Measurements from ENCODE around the gene SYNE3. TPM values are rescaled to one million over a fixed set of nuclear protein-coding genes. Genes with fewer than 3 reads are reported as not detected.
A peak's percentile ranks its signal among the peaks of the same experiment; 100 is the strongest.

SYNE3 gene
- total RNA-seq, 1 donor from 2014 or later, result 2.5 TPM

DNA sequence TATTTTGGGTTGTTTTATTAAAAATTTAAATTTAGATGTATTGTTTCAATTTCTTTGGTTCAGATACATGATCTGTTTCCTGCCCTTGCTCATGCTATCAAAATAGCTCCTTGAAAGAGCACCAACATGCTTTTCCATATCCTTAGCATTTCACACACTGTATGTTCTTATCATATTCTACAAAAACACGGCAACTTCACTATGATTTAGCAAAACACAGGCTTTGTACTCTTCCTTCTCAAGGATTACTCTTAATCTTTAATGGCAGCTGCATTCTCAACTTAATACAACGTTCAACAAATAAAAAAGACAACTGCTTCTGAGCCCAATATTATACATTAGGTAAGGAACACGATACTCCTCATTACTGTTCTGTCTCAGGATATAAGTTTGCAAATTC is 15.5 kb upstream of the SYNE3 start:
- Histone ChIP-seq H3K4me2 (ENCODE audit: low read length) (peak overlapping the region; percentile 99), H3K4me3 (ENCODE audit: insufficient read depth, low read depth, low read length) (peak overlapping the region; percentile 93), H3K36me3 (ENCODE audit: insufficient read depth, low read length) (no peaks in the 10 kb centered on the region), H3K27ac (ENCODE audit: low read depth, low read length) (peak overlapping the region; percentile 92), H2AFZ (ENCODE audit: low read depth, low read length) (no peak overlapping the region), H3K4me1 (ENCODE audit: insufficient read depth, low read length) (peaks cover 56% of the 10 kb centered on the region), H4K20me1 (ENCODE audit: insufficient read depth, low read length) (peaks cover 68% of the 10 kb centered on the region), H3K9me3 (ENCODE audit: insufficient read depth, low read depth, low read length) (no peaks in the 10 kb centered on the region), H3K27me3 (ENCODE audit: insufficient read depth, low read length) (no peaks in the 10 kb centered on the region), H3K9ac (ENCODE audit: low read length) (peak overlapping the region; percentile 92), H3K79me2 (ENCODE audit: insufficient read depth, low read length) (peaks cover 77% of the 10 kb centered on the region)
- FAIRE-seq (no peak), DNase-seq (ENCODE audit: low read depth) (no peak)
- H3K36me3 Mint-ChIP-seq (ENCODE audit: low read depth, unreplicated experiment), result no peaks in the 10 kb centered on the region
- no peak overlapping the region for H3K27ac Mint-ChIP-seq (ENCODE audit: unreplicated experiment)
- peak overlapping the region; percentile 93 for H3K4me3 Mint-ChIP-seq (ENCODE audit: unreplicated experiment)
- peaks cover 40% of the 10 kb centered on the region for H3K4me1 Mint-ChIP-seq (ENCODE audit: low read depth, unreplicated experiment)
- no peaks in the 10 kb centered on the region for H3K9me3 Mint-ChIP-seq (ENCODE audit: unreplicated experiment)
- H3K27me3 Mint-ChIP-seq (ENCODE audit: low read depth, unreplicated experiment), result no peaks in the 10 kb centered on the region
- TF ChIP-seq EZH2 (IDR thresholded peaks at IDR 0.05; ENCODE audit: insufficient read depth, low read length) (no peak), CTCF (IDR thresholded peaks at IDR 0.05; ENCODE audit: insufficient read depth, low read depth, low read length) (no peak)

DNA sequence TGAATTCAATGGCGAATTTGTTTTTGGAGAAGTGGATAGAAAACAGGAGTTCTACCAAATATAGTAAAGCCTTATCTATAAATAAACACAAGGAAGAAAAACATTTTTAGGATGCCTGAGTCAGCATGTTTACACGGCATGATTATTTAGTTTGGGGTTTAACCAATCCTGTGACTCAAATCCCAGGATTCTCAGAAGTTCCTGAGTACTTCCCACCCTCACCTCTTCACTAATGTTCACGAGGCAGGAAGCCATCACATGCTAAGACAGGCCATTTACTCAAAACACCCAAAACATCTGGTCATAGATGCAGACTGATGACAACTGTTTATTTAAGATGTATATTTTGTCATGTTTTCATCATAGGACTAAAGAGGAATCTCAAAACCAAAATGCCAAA is 15.0 kb upstream of the SYNE3 start:
- H3K4me1 Mint-ChIP-seq (ENCODE audit: low read depth, unreplicated experiment), result peaks cover 38% of the 10 kb centered on the region
- no peak overlapping the region for H3K4me3 ChIP-seq (ENCODE audit: insufficient read depth, low read depth, low read length)
- DNase-seq (ENCODE audit: low read depth), result peak; percentile 82
- no peak overlapping the region for H2AFZ ChIP-seq (ENCODE audit: low read depth, low read length)
- no peak overlapping the region for H3K4me3 Mint-ChIP-seq (ENCODE audit: unreplicated experiment)
- no peaks in the 10 kb centered on the region for H3K27me3 ChIP-seq (ENCODE audit: insufficient read depth, low read length)
- H3K4me2 ChIP-seq (ENCODE audit: low read length), result peak overlapping the region; percentile 99
- no peak for TF ChIP-seq CTCF (IDR thresholded peaks at IDR 0.05; ENCODE audit: insufficient read depth, low read depth, low read length)
- TF ChIP-seq EZH2 (IDR thresholded peaks at IDR 0.05; ENCODE audit: insufficient read depth, low read length), result no peak
- H3K27me3 Mint-ChIP-seq (ENCODE audit: low read depth, unreplicated experiment), result no peaks in the 10 kb centered on the region
- no peaks in the 10 kb centered on the region for H3K36me3 Mint-ChIP-seq (ENCODE audit: low read depth, unreplicated experiment)
- H3K27ac ChIP-seq (ENCODE audit: low read depth, low read length), result peak overlapping the region; percentile 92
- H3K9me3 ChIP-seq (ENCODE audit: insufficient read depth, low read depth, low read length), result no peaks in the 10 kb centered on the region
- peaks cover 55% of the 10 kb centered on the region for H3K4me1 ChIP-seq (ENCODE audit: insufficient read depth, low read length)
- H3K9me3 Mint-ChIP-seq (ENCODE audit: unreplicated experiment), result no peaks in the 10 kb centered on the region
- peaks cover 69% of the 10 kb centered on the region for H4K20me1 ChIP-seq (ENCODE audit: insufficient read depth, low read length)
- H3K9ac ChIP-seq (ENCODE audit: low read length), result no peak overlapping the region
- no peaks in the 10 kb centered on the region for H3K36me3 ChIP-seq (ENCODE audit: insufficient read depth, low read length)
- FAIRE-seq, result peak; percentile 9
- peaks cover 72% of the 10 kb centered on the region for H3K79me2 ChIP-seq (ENCODE audit: insufficient read depth, low read length)
- H3K27ac Mint-ChIP-seq (ENCODE audit: unreplicated experiment), result no peak overlapping the region

DNA sequence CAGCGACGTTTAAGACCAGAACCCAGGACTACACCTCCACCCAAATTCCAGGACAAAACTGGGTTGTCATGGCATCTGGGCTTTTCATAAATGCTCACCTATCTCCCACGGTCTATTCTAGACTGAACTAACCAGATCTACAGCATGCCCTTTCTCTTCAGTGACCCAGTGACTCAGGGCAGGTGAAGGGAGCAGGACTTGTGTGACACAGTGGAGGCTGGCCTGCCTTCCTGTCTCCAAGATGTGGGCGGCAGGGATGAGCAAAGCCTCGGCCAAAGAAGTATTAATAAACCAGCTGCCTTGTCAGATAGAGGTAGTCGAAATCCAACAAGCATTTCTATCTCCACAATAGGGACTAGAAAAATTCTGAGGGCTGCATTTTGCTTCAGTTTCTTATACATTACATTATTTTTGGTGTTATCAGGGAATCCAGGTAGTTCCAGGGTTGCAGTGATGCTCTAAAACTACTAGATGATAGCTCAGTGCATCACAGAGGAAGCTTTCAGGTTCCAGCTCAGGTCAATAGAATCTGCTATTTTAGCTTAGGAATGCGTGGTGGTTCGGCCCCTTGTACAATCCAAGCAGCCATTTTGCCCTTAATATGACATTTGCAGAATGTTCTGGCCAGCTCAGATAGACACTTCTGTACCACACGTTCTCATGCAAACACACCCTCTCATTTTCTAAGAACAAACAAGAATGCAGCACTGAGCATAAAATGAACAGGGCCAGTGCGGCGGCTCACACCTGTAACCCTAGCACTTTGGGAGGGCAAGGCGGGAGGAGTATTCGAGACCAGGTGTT is 14.2 kb upstream of the SYNE3 start:
- Mint-ChIP-seq H3K9me3 (ENCODE audit: unreplicated experiment) (no peaks in the 10 kb centered on the region), H3K4me3 (ENCODE audit: unreplicated experiment) (no peak overlapping the region), H3K27me3 (ENCODE audit: low read depth, unreplicated experiment) (no peaks in the 10 kb centered on the region), H3K27ac (ENCODE audit: unreplicated experiment) (peak overlapping the region; percentile 41), H3K4me1 (ENCODE audit: low read depth, unreplicated experiment) (peaks cover 32% of the 10 kb centered on the region), H3K36me3 (ENCODE audit: low read depth, unreplicated experiment) (no peaks in the 10 kb centered on the region)
- FAIRE-seq (no peak), DNase-seq (ENCODE audit: low read depth) (no peak)
- Histone ChIP-seq H2AFZ (ENCODE audit: low read depth, low read length) (no peak overlapping the region), H3K4me3 (ENCODE audit: insufficient read depth, low read depth, low read length) (no peak overlapping the region), H3K9ac (ENCODE audit: low read length) (peak overlapping the region; percentile 10), H4K20me1 (ENCODE audit: insufficient read depth, low read length) (peaks cover 63% of the 10 kb centered on the region), H3K79me2 (ENCODE audit: insufficient read depth, low read length) (peaks cover 64% of the 10 kb centered on the region), H3K4me1 (ENCODE audit: insufficient read depth, low read length) (peaks cover 47% of the 10 kb centered on the region), H3K27ac (ENCODE audit: low read depth, low read length) (peak overlapping the region; percentile 92), H3K9me3 (ENCODE audit: insufficient read depth, low read depth, low read length) (no peaks in the 10 kb centered on the region), H3K36me3 (ENCODE audit: insufficient read depth, low read length) (no peaks in the 10 kb centered on the region), H3K27me3 (ENCODE audit: insufficient read depth, low read length) (no peaks in the 10 kb centered on the region), H3K4me2 (ENCODE audit: low read length) (peak overlapping the region; percentile 99)
- TF ChIP-seq CTCF (IDR thresholded peaks at IDR 0.05; ENCODE audit: insufficient read depth, low read depth, low read length), result no peak

Data from astrocyte (in vitro differentiated cells and primary cell).